ENCODE measurements around the gene TEAD2. TPM values are rescaled to one million over a fixed set of nuclear protein-coding genes. Genes with fewer than 3 reads are reported as not detected.

The TEAD2 gene
- total and polyA plus RNA-seq, 10 of the 15 experiments (the other 5 are each of a cell fraction or from before 2014, with no cell fraction given), result 0.04 to 0.26 (median 0.11) TPM; not detected in 3

- POLR2A ChIA-PET, result interaction anchor here (0.6 kb wide), 1 partner anchor 31 kb away, joined by 4 read pairs; no protein-coding TSS in a partner anchor
- ATAC-seq (no peak), FAIRE-seq (no peak), DNase-seq (ENCODE audit: low read depth, low spot score) (no peak)
- Histone ChIP-seq H3K4me2 (ENCODE audit: control insufficient read depth, insufficient read depth) (no peak overlapping the region), H3K27ac (ENCODE audit: control insufficient read depth, insufficient read depth) (no peak overlapping the region), H3K79me2 (ENCODE audit: control insufficient read depth, insufficient read depth, low read length) (no peaks in the 10 kb centered on the region), H3K9ac (ENCODE audit: control insufficient read depth, insufficient read depth, low read length) (no peak overlapping the region), H3K4me1 (ENCODE audit: control insufficient read depth, insufficient read depth, low read length) (no peaks in the 10 kb centered on the region), H2AFZ (ENCODE audit: control insufficient read depth, low read depth, low read length) (no peak overlapping the region), H3K27me3 (replicated peaks in 1 of 2; ENCODE audit: control insufficient read depth in 2 of 2, insufficient read depth in 2 of 2, low read length in 1 of 2) (no peaks in the 10 kb centered on the region), H3K36me3 (ENCODE audit: control insufficient read depth in 2 of 2, insufficient read depth in 2 of 2, low read length in 1 of 2) (no peaks in the 10 kb centered on the region; a peak in 1 of 4 replicates), H3K4me3 (no peak overlapping the region), H3K9me3 (replicated peaks; ENCODE audit: control insufficient read depth, insufficient read depth, low read length) (no peaks in the 10 kb centered on the region), H4K20me1 (ENCODE audit: control insufficient read depth, insufficient read depth) (no peaks in the 10 kb centered on the region)
- SMC1A ChIA-PET (ENCODE audit: uncharacterized antibody, unreplicated experiment), result interaction anchor here (0.6 to 1.0 kb wide), 5 partner anchors 17 to 238 kb away, joined by 3 to 5 read pairs (median 4); partner anchors contain the start of gene GFY
- no TSS peak for BruUV-seq (replicated peaks)
- RAD21 ChIA-PET (ENCODE audit: unreplicated experiment), result interaction anchor here (0.7 kb wide), 1 partner anchor 20 kb away, joined by 3 read pairs; no protein-coding TSS in a partner anchor
- CTCF ChIA-PET, result interaction anchor here (1.1 to 1.2 kb wide), 2 partner anchors 17 to 19 kb away, joined by 3 read pairs; no protein-coding TSS in a partner anchor
- 78% methylated on average over 6 of the region's 6 CpGs for WGBS (ENCODE audit: insufficient coverage, insufficient replicate concordance, low lambda C conversion rate, missing lambda C conversion rate)
- no peak for TF ChIP-seq GABPA (IDR thresholded peaks at IDR 0.05; ENCODE audit: low read depth)
- no peak for TF ChIP-seq IKZF1 (conservative IDR thresholded peaks at IDR 0.05)
- TF ChIP-seq POU2F2 (IDR thresholded peaks at IDR 0.05; ENCODE audit: borderline replicate concordance, low read depth, low read length), result no peak
- peak in 1 of 3 experiments; percentile 27; a peak in 1 of 6 replicates for TF ChIP-seq CTCF (IDR thresholded peaks at IDR 0.05 in 2 of 3, conservative IDR thresholded peaks at IDR 0.05 in 1 of 3; ENCODE audit: control insufficient read depth in 2 of 3, extremely low read depth in 1 of 3, insufficient read depth in 1 of 3, low read depth in 3 of 3, low read length in 3 of 3)
- no peak for TF ChIP-seq RB1 (IDR thresholded peaks at IDR 0.05; ENCODE audit: borderline replicate concordance)
- TF ChIP-seq, protein P1, sequence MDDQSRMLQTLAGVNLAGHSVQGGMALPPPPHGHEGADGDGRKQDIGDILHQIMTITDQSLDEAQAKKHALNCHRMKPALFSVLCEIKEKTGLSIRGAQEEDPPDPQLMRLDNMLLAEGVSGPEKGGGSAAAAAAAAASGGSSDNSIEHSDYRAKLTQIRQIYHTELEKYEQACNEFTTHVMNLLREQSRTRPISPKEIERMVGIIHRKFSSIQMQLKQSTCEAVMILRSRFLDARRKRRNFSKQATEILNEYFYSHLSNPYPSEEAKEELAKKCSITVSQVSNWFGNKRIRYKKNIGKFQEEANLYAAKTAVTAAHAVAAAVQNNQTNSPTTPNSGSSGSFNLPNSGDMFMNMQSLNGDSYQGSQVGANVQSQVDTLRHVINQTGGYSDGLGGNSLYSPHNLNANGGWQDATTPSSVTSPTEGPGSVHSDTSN (IDR thresholded peaks at IDR 0.05; ENCODE audit: insufficient replicate concordance, low read depth, low read length), result no peak
- intact Hi-C loops (cut with micrococcal nuclease; ENCODE audit: unreplicated experiment) (no loop called here), in situ Hi-C loops (cut with MboI) (no loop called here)
Measured at GRCh38 chr19:49309087-49309486, 53.1 kb downstream of the TEAD2 start.
